ENCODE results near the gene PPP6R3. TPM values are rescaled to one million over a fixed set of nuclear protein-coding genes. Genes with fewer than 3 reads are reported as not detected.
"Not testable (repeated sequence)": the region's sequence is repeated elsewhere in the genome, so short reads cannot be mapped to it uniquely, and the experiment has no call there.

PPP6R3 gene
- polyA plus RNA-seq, 1 donor (not counting 4 experiments of a cell fraction or from before 2014, with no cell fraction given), result 50.2 TPM

- H3K9ac ChIP-seq (ENCODE audit: control insufficient read depth, extremely low read depth, insufficient read depth, low read length), result no peak overlapping the region
- peaks cover 14% of the 10 kb centered on the region for H3K9me1 ChIP-seq (ENCODE audit: control insufficient read depth, extremely low read depth, insufficient read depth, low read length)
- H3K27me3 ChIP-seq (ENCODE audit: control insufficient read depth, extremely low read depth, insufficient read depth, low read length), result no peaks in the 10 kb centered on the region
- dilution Hi-C loops (cut with MboI; ENCODE audit: extremely low pct_ligation_motif_present, low sequenced_read_pairs), result no loop called here
- TF ChIP-seq EZH2 (IDR thresholded peaks at IDR 0.05; ENCODE audit: low read length), result no peak
- TF ChIP-seq, protein P1, sequence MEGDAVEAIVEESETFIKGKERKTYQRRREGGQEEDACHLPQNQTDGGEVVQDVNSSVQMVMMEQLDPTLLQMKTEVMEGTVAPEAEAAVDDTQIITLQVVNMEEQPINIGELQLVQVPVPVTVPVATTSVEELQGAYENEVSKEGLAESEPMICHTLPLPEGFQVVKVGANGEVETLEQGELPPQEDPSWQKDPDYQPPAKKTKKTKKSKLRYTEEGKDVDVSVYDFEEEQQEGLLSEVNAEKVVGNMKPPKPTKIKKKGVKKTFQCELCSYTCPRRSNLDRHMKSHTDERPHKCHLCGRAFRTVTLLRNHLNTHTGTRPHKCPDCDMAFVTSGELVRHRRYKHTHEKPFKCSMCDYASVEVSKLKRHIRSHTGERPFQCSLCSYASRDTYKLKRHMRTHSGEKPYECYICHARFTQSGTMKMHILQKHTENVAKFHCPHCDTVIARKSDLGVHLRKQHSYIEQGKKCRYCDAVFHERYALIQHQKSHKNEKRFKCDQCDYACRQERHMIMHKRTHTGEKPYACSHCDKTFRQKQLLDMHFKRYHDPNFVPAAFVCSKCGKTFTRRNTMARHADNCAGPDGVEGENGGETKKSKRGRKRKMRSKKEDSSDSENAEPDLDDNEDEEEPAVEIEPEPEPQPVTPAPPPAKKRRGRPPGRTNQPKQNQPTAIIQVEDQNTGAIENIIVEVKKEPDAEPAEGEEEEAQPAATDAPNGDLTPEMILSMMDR (optimal IDR thresholded peaks at IDR 0.05 in 1 of 3, IDR thresholded peaks at IDR 0.05 in 1 of 3, conservative IDR thresholded peaks at IDR 0.05 in 1 of 3; ENCODE audit: extremely low read depth in 1 of 3, insufficient read depth in 2 of 3, low read length in 3 of 3), result no peak
- peaks cover 90% of the 10 kb centered on the region for H3K79me2 ChIP-seq (ENCODE audit: control insufficient read depth, insufficient read depth, low read length)
- H3K9me3 ChIP-seq (ENCODE audit: control insufficient read depth, low read depth, low read length), result no peaks in the 10 kb centered on the region
- peaks cover 16% of the 10 kb centered on the region for H3K4me1 ChIP-seq (ENCODE audit: control insufficient read depth, extremely low read depth, insufficient read depth, low read length)
- H2AFZ ChIP-seq (ENCODE audit: control insufficient read depth, low read length), result no peak overlapping the region
- no peak for FAIRE-seq
- H3K4me3 ChIP-seq (ENCODE audit: control insufficient read depth in 2 of 3, extremely low read depth in 1 of 3, insufficient read depth in 2 of 3, low read depth in 1 of 3, low read length in 3 of 3), result no peak overlapping the region
- H3K36me3 ChIP-seq (ENCODE audit: control insufficient read depth in 2 of 2, extremely low read depth in 1 of 2, insufficient read depth in 2 of 2, low read length in 2 of 2), result peaks cover 1 to 5% of the 10 kb centered on the region in 2 experiments
- H3K4me2 ChIP-seq (ENCODE audit: control insufficient read depth, extremely low read depth, insufficient read depth, low read depth, low read length), result no peak overlapping the region
- no peak overlapping the region for H3K27ac ChIP-seq (ENCODE audit: control insufficient read depth, insufficient read depth, low read length)
- DNase-seq (ENCODE audit: low read depth, low spot score), result no peak
- H4K20me1 ChIP-seq (ENCODE audit: control insufficient read depth, extremely low read depth, insufficient read depth, low read length), result peaks cover 40% of the 10 kb centered on the region
Measured at GRCh38 chr11:68473693-68474092, 13.1 kb downstream of the PPP6R3 start.

DNA sequence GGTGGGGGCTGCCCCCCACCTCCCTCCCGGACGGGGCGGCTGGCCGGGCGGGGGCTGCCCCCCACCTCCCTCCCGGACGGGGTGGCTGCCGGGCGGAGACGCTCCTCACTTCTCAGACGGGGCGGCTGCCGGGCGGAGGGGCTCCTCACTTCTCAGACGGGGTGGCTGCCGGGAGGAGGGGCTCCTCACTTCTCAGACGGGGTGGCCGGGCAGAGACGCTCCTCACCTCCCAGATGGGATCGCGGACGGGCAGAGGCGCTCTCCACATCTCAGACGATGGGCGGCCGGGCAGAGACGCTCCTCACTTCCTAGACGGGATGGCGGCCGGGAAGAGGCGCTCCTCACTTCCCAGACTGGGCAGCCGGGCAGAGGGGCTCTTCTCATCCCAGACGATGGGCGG, 15.1 kb downstream of the PPP6R3 start:
- FAIRE-seq; H3K4me2 ChIP-seq (ENCODE audit: control insufficient read depth, extremely low read depth, insufficient read depth, low read depth, low read length); dilution Hi-C loops (cut with MboI; ENCODE audit: extremely low pct_ligation_motif_present, low sequenced_read_pairs); H3K4me3 ChIP-seq (ENCODE audit: control insufficient read depth in 2 of 3, extremely low read depth in 1 of 3, insufficient read depth in 2 of 3, low read depth in 1 of 3, low read length in 3 of 3); H3K36me3 ChIP-seq (ENCODE audit: control insufficient read depth in 2 of 2, extremely low read depth in 1 of 2, insufficient read depth in 2 of 2, low read length in 2 of 2); DNase-seq (ENCODE audit: low read depth, low spot score); H3K27ac ChIP-seq (ENCODE audit: control insufficient read depth, insufficient read depth, low read length); H3K9ac ChIP-seq (ENCODE audit: control insufficient read depth, extremely low read depth, insufficient read depth, low read length); H3K9me3 ChIP-seq (ENCODE audit: control insufficient read depth, low read depth, low read length); H3K27me3 ChIP-seq (ENCODE audit: control insufficient read depth, extremely low read depth, insufficient read depth, low read length); H3K9me1 ChIP-seq (ENCODE audit: control insufficient read depth, extremely low read depth, insufficient read depth, low read length); H2AFZ ChIP-seq (ENCODE audit: control insufficient read depth, low read length): not testable (repeated sequence)
- H3K79me2 ChIP-seq (ENCODE audit: control insufficient read depth, insufficient read depth, low read length), result peaks cover 90% of the 10 kb centered on the region
- H4K20me1 ChIP-seq (ENCODE audit: control insufficient read depth, extremely low read depth, insufficient read depth, low read length), result peaks cover 36% of the 10 kb centered on the region
- peaks cover 12% of the 10 kb centered on the region for H3K4me1 ChIP-seq (ENCODE audit: control insufficient read depth, extremely low read depth, insufficient read depth, low read length)

DNA sequence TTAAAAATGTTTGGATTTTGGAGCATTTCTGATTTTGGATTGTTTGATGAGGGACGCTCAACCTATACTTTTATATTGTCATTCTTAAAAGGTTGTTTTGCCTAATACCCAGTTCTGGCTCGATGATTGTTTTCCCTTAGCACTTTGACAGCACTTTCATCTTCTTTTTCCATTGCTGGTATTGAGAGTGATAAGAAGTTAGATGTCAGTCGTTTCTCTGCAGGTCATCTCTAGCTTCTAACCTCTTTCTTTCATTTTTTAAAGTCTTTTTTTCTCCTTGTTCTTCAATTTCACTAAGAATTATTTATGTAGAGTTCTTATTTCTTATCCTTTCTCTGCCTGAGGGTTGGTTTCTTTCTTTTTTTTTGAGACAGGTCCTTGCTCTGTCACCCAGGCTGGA, 18.8 kb downstream of the PPP6R3 start:
- no peaks in the 10 kb centered on the region for H3K9me1 ChIP-seq (ENCODE audit: control insufficient read depth, extremely low read depth, insufficient read depth, low read length)
- FAIRE-seq (no peak), DNase-seq (ENCODE audit: low read depth, low spot score) (no peak)
- H3K9me3 ChIP-seq (ENCODE audit: control insufficient read depth, low read depth, low read length), result no peaks in the 10 kb centered on the region
- TF ChIP-seq, protein P1 (optimal IDR thresholded peaks at IDR 0.05 in 1 of 3, IDR thresholded peaks at IDR 0.05 in 1 of 3, conservative IDR thresholded peaks at IDR 0.05 in 1 of 3; ENCODE audit: extremely low read depth in 1 of 3, insufficient read depth in 2 of 3, low read length in 3 of 3), result no peak
- TF ChIP-seq EZH2 (IDR thresholded peaks at IDR 0.05; ENCODE audit: low read length), result no peak
- H3K27ac ChIP-seq (ENCODE audit: control insufficient read depth, insufficient read depth, low read length), result no peak overlapping the region
- H3K4me1 ChIP-seq (ENCODE audit: control insufficient read depth, extremely low read depth, insufficient read depth, low read length), result no peaks in the 10 kb centered on the region
- no peak overlapping the region for H2AFZ ChIP-seq (ENCODE audit: control insufficient read depth, low read length)
- no peaks in the 10 kb centered on the region for H3K36me3 ChIP-seq (ENCODE audit: control insufficient read depth in 2 of 2, extremely low read depth in 1 of 2, insufficient read depth in 2 of 2, low read length in 2 of 2)
- H3K4me2 ChIP-seq (ENCODE audit: control insufficient read depth, extremely low read depth, insufficient read depth, low read depth, low read length), result no peak overlapping the region
- no peaks in the 10 kb centered on the region for H3K27me3 ChIP-seq (ENCODE audit: control insufficient read depth, extremely low read depth, insufficient read depth, low read length)
- dilution Hi-C loops (cut with MboI; ENCODE audit: extremely low pct_ligation_motif_present, low sequenced_read_pairs), result no loop called here
- H3K4me3 ChIP-seq (ENCODE audit: control insufficient read depth in 2 of 3, extremely low read depth in 1 of 3, insufficient read depth in 2 of 3, low read depth in 1 of 3, low read length in 3 of 3), result no peak overlapping the region
- H4K20me1 ChIP-seq (ENCODE audit: control insufficient read depth, extremely low read depth, insufficient read depth, low read length), result peaks cover 25% of the 10 kb centered on the region
- H3K9ac ChIP-seq (ENCODE audit: control insufficient read depth, extremely low read depth, insufficient read depth, low read length), result no peak overlapping the region
- peaks cover 90% of the 10 kb centered on the region for H3K79me2 ChIP-seq (ENCODE audit: control insufficient read depth, insufficient read depth, low read length)
